Activated naive CD4-positive, alpha-beta T cell treated with anti-CD3 and anti-CD28 coated beads, Interleukin-2, amount 50 U/mL, for 72 hours (primary cell): ENCODE data around the gene UNC80. TPM values are rescaled to one million over a fixed set of nuclear protein-coding genes. Genes with fewer than 3 reads are reported as not detected.
A peak's percentile ranks its signal among the peaks of the same experiment; 100 is the strongest.
"Not testable (repeated sequence)": the region's sequence is repeated elsewhere in the genome, so short reads cannot be mapped to it uniquely, and the experiment has no call there.

ENCODE experiments used
- ATAC-seq, 2 donors: fragments of 150-1000 bp; cut with Tn5 transposase; 2 replicates each; pipeline ENCODE4 v1.10.0; 2021; ENCODE audit warnings: mild to moderate bottlenecking in 2 of 2, moderate library complexity in 2 of 2
- DNase-seq, 2 donors: peaks; one replicate each; pipeline ENCODE4 v3.0.0; 2021 to 2022; ENCODE audit warnings: low spot score in 2 of 2
- H3K27ac Mint-ChIP-seq, 2 donors: one replicate each; pipeline ENCODE4 v1.8.0; 2022; ENCODE audit warnings: mild to moderate bottlenecking in 2 of 2, mixed read lengths in 2 of 2
- H3K36me3 Mint-ChIP-seq, 2 donors: one replicate each; pipeline ENCODE4 v1.8.0; 2022; ENCODE audit warnings: mixed read lengths in 2 of 2
- H3K9me3 Mint-ChIP-seq, 2 donors: one replicate each; pipeline ENCODE4 v1.8.0; 2022; ENCODE audit warnings: mixed read lengths in 2 of 2
- total RNA-seq, 2 donors: library from RNA; stranded (reverse); gene quantifications; one replicate each; pipeline ENCODE4 v1.2.3, GENCODE V29; 2022

Gene UNC80
- total RNA-seq, 2 donors from 2014 or later: not detected

- no peaks in the 10 kb centered on the region for H3K9me3 Mint-ChIP-seq
- DNase-seq (no peak), ATAC-seq (no peak)
- H3K27ac Mint-ChIP-seq: no peak overlapping the region
- no peaks in the 10 kb centered on the region for H3K36me3 Mint-ChIP-seq
Measured at GRCh38 chr2:209791151-209791550, 19.5 kb downstream of the UNC80 start.

- not testable (repeated sequence) for H3K27ac Mint-ChIP-seq, ATAC-seq, H3K9me3 Mint-ChIP-seq, H3K36me3 Mint-ChIP-seq, DNase-seq
Measured at GRCh38 chr2:209795425-209795824, 23.8 kb downstream of the UNC80 start.

GRCh38 chr2:209805351-209805750 lies 33.7 kb downstream of the UNC80 start:
- DNase-seq (no peak), ATAC-seq (no peak)
- Mint-ChIP-seq H3K36me3 (peaks cover 0 to 5% of the 10 kb centered on the region in 2 donors), H3K9me3 (peaks cover 5 to 11% of the 10 kb centered on the region in 2 donors), H3K27ac (no peak overlapping the region)

- ATAC-seq (no peak), DNase-seq (no peak)
- no peak overlapping the region for H3K27ac Mint-ChIP-seq
- H3K9me3 Mint-ChIP-seq: peaks cover 0 to 6% of the 10 kb centered on the region in 2 donors
- H3K36me3 Mint-ChIP-seq: no peaks in the 10 kb centered on the region
Measured at GRCh38 chr2:209806318-209806717, 34.7 kb downstream of the UNC80 start.

GRCh38 chr2:209808521-209808920 lies 36.9 kb downstream of the UNC80 start:
- no peak for ATAC-seq
- H3K9me3 Mint-ChIP-seq: no peaks in the 10 kb centered on the region

GRCh38 chr2:209809256-209809655 lies 37.6 kb downstream of the UNC80 start:
- DNase-seq: no peak
- no peak for ATAC-seq
- H3K36me3 Mint-ChIP-seq: no peaks in the 10 kb centered on the region
- H3K9me3 Mint-ChIP-seq: no peaks in the 10 kb centered on the region
- H3K27ac Mint-ChIP-seq: peak overlapping the region in 1 of 2 donors; percentile 14

More at GRCh38 chr2:209808521-209808920, 36.9 kb downstream of the UNC80 start:
- Mint-ChIP-seq H3K27ac (no peak overlapping the region), H3K36me3 (no peaks in the 10 kb centered on the region)
- no peak for DNase-seq

- H3K36me3 Mint-ChIP-seq: no peaks in the 10 kb centered on the region
- DNase-seq (no peak), ATAC-seq (no peak)
- peaks cover 0 to 4% of the 10 kb centered on the region in 2 donors for H3K9me3 Mint-ChIP-seq
- no peak overlapping the region for H3K27ac Mint-ChIP-seq
Measured at GRCh38 chr2:209817844-209818271, 46.2 kb downstream of the UNC80 start.

GRCh38 chr2:209818939-209819338 lies 47.3 kb downstream of the UNC80 start:
- DNase-seq: no peak
- Mint-ChIP-seq H3K9me3 (peaks cover 0 to 4% of the 10 kb centered on the region in 2 donors), H3K27ac (no peak overlapping the region), H3K36me3 (no peaks in the 10 kb centered on the region)
- no peak for ATAC-seq

- H3K27ac Mint-ChIP-seq: no peak overlapping the region
- DNase-seq (no peak), ATAC-seq (no peak)
- no peaks in the 10 kb centered on the region for H3K36me3 Mint-ChIP-seq
- peaks cover 0 to 4% of the 10 kb centered on the region in 2 donors for H3K9me3 Mint-ChIP-seq
Measured at GRCh38 chr2:209821806-209822205, 50.2 kb downstream of the UNC80 start.

GRCh38 chr2:209823484-209823883 lies 51.9 kb downstream of the UNC80 start:
- peaks cover 0 to 4% of the 10 kb centered on the region in 2 donors for H3K9me3 Mint-ChIP-seq
- ATAC-seq (no peak), DNase-seq (no peak)
- no peaks in the 10 kb centered on the region for H3K36me3 Mint-ChIP-seq
- no peak overlapping the region for H3K27ac Mint-ChIP-seq

GRCh38 chr2:209824391-209824790 lies 52.8 kb downstream of the UNC80 start:
- ATAC-seq (no peak), DNase-seq (no peak)
- Mint-ChIP-seq H3K27ac (no peak overlapping the region), H3K36me3 (no peaks in the 10 kb centered on the region), H3K9me3 (peaks cover 0 to 4% of the 10 kb centered on the region in 2 donors)

- Mint-ChIP-seq H3K36me3 (no peaks in the 10 kb centered on the region), H3K9me3 (no peaks in the 10 kb centered on the region), H3K27ac (no peak overlapping the region)
- ATAC-seq (no peak), DNase-seq (no peak)
Measured at GRCh38 chr2:209830722-209831465, 59.3 kb downstream of the UNC80 start.

GRCh38 chr2:209834767-209835166 lies 63.1 kb downstream of the UNC80 start:
- no peak for DNase-seq
- ATAC-seq: no peak
- no peaks in the 10 kb centered on the region for H3K9me3 Mint-ChIP-seq
- no peaks in the 10 kb centered on the region for H3K36me3 Mint-ChIP-seq
- H3K27ac Mint-ChIP-seq: no peak overlapping the region

GRCh38 chr2:209840434-209840833 lies 68.8 kb downstream of the UNC80 start:
- no peak overlapping the region for H3K27ac Mint-ChIP-seq
- ATAC-seq (no peak), DNase-seq (no peak)
- no peaks in the 10 kb centered on the region for H3K36me3 Mint-ChIP-seq
- no peaks in the 10 kb centered on the region for H3K9me3 Mint-ChIP-seq

GRCh38 chr2:209845666-209846065 lies 74.0 kb downstream of the UNC80 start:
- ATAC-seq (no peak), DNase-seq (no peak)
- Mint-ChIP-seq H3K9me3 (peaks cover 0 to 4% of the 10 kb centered on the region in 2 donors), H3K27ac (no peak overlapping the region), H3K36me3 (no peaks in the 10 kb centered on the region)

GRCh38 chr2:209864716-209865295 lies 93.2 kb downstream of the UNC80 start:
- Mint-ChIP-seq H3K27ac (no peak overlapping the region), H3K9me3 (peaks cover 10 to 12% of the 10 kb centered on the region in 2 donors), H3K36me3 (no peaks in the 10 kb centered on the region)
- DNase-seq (no peak), ATAC-seq (no peak)

GRCh38 chr2:209868271-209868994 lies 96.8 kb downstream of the UNC80 start:
- no peak overlapping the region for H3K27ac Mint-ChIP-seq
- DNase-seq: no peak
- no peak for ATAC-seq

More at GRCh38 chr2:209868271-209868994, 96.8 kb downstream of the UNC80 start:
- peaks cover 0 to 7% of the 10 kb centered on the region in 2 donors for H3K9me3 Mint-ChIP-seq
- H3K36me3 Mint-ChIP-seq: no peaks in the 10 kb centered on the region
